HG03442 (cell line): ENCODE data around the gene S1PR2.
"Not testable (repeated sequence)": the region's sequence is repeated elsewhere in the genome, so short reads cannot be mapped to it uniquely, and the experiment has no call there.

Experiments used
- ATAC-seq: cut with Tn5 transposase; IDR thresholded peaks from one replicate; pipeline ENCODE4 v1.9.1; 2021; ENCODE audit warnings: mild to moderate bottlenecking, moderate library complexity; ENCODE audit not compliant: unreplicated experiment

Gene S1PR2

GRCh38 chr19:10193790-10194499 is 37.2 kb downstream of the S1PR2 start:
- ATAC-seq, result peak; percentile 15

GRCh38 chr19:10192922-10193321 is 38.2 kb downstream of the S1PR2 start:
- ATAC-seq, result no peak

DNA sequence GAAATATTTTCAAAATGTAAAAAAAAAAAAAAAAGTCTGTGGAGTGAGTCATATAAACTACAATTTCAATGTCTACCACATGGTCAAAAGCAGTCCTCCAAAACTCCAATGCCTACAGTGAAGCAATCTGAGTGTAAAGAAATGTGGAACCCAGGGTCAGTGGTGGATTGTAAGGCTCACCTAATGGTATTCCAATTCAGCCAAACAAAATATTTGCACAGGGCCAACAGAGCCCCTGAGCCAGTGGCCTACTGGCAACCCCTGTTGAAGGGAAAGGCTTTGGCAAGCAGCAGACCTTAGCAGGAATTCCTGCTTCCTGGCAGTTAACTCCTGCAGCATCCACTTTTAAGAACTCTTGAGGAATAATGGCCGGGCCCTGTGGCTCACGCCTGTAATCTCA is 39.8 kb downstream of the S1PR2 start:
- ATAC-seq, result no peak

GRCh38 chr19:10190026-10190425 is 41.1 kb downstream of the S1PR2 start:
- no peak for ATAC-seq

GRCh38 chr19:10189616-10190015 is 41.5 kb downstream of the S1PR2 start:
- ATAC-seq, result no peak

GRCh38 chr19:10187315-10187714 is 43.8 kb downstream of the S1PR2 start:
- no peak for ATAC-seq

GRCh38 chr19:10184636-10185035 is 46.5 kb downstream of the S1PR2 start:
- no peak for ATAC-seq

DNA sequence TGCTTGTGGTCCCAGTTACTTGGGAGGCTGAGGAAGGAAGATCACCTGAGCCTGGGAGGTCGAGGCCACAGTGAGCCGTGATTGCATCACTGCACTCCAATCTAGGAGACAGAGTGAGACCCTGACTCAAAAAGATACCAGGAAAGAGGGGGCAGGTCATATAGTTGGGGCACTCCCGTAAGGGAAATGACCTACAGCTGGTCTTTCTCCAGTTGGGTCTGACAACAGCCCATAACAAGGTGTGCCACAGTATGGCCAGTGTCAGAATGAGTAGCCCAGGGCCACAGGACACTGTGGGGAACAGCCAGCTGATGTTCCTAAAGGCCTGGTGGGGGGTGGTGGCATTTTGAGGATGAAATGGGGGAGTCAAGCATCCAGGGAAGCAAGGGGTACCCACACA is 47.2 kb downstream of the S1PR2 start:
- no peak for ATAC-seq

GRCh38 chr19:10182847-10183246 is 48.3 kb downstream of the S1PR2 start:
- no peak for ATAC-seq

DNA sequence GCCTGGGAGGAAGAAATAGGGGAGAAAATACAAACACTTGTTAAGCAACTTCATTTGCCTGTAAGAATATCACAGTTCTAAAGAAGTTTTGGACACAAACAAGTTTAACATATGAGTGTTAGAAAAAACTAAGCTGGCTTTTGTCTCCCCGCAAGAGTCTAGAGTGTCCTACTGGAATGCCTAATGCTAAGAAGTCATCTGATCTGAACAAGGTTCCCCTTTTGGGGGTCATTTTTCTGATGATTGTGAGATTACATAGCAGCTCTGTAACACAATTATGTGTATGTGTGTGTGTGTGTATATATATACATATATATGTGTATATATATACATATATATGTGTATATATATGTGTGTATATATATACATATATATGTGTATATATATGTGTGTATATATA is 49.1 kb downstream of the S1PR2 start:
- ATAC-seq, result no peak

DNA sequence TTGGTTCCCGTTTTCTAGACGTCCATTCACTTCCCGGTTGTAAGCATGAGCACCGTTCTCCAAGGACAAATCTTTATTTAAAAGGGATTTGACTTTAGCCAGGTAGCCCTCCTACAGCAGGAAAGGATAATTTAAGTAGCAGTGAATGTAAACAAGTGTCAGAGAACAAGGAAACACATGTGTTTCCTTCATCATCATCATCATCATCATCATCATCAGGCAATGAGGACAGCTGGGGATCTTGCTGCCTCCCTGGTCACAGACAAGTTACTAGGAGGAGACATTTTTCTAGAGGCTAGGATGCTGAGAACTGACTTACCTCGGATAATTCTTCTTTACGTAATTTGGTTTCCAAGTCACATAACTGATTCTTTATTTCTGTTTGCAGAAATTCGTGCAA is 50.7 kb downstream of the S1PR2 start:
- ATAC-seq, result no peak

- not testable (repeated sequence) for ATAC-seq
Observed at GRCh38 chr19:10180024-10180423, 51.1 kb downstream of the S1PR2 start.

DNA sequence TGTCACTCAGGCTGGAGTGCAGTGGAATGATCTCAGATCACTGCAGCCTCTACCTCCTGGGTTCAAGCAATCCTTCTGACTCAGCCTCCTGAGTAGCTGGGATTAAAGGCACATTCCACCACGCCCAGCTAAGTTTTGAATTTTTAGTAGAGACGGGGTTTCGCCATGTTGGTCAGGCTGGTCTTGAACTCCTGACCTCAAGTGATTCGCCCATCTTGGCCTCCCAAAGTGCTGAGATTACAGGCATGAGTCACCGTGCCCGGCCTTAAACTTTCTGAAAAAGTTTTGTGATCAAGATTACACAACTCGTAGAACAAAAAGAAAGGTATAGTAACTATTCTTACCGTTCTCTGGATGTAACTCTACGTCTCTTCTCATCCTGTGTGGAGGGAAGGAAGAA is 57.6 kb downstream of the S1PR2 start:
- ATAC-seq, result no peak
